ENCODE results near the gene DET1. TPM values are rescaled to one million over a fixed set of nuclear protein-coding genes. Genes with fewer than 3 reads are reported as not detected.

The DET1 gene
- total RNA-seq, 1 experiment from 2014 or later: 6.6 TPM

DNA sequence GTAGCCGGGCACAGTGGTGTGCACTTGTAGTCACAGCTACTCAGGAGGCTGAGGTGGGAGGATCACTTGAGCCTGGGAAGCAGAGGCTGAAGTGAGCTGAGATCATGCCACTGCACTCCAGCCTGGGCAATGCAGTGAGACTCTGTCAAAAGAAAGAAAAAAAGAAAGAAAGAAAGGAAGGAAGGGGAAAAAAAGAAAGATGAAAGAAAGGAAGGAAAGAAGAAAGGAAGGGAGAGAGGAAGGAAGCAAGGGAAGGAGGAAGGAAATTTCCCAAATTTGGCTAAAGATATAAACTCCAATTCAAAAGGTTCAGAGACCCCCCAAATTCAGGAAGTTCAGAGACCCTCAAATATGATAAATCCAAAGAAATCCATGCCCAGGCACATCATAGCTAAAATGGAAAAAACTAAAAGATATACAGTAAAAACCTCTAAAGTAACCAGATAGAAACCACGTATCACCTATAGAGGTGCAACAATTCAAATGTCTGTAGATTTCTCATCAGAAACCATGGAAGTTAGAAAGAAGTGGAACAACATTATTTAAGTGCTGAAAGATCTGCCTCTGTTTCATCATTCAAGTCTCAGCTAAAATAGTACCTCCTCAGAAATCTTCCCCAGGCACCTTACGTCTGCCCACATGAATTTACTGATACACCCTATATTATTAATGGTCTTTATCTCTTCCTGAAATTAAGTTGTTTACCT is 10.7 kb downstream of the DET1 start:
- Histone ChIP-seq H3K27ac (ENCODE audit: insufficient read length, low read depth, low read length) (no peak overlapping the region), H3K27me3 (ENCODE audit: insufficient read depth, low read length) (no peaks in the 10 kb centered on the region), H3T11ph (ENCODE audit: low read length) (no peak overlapping the region), H2BK5ac (ENCODE audit: insufficient read length, low read length) (no peak overlapping the region), H2AFZ (ENCODE audit: low read length) (no peak overlapping the region), H3K79me2 (ENCODE audit: insufficient read depth, low read length) (no peaks in the 10 kb centered on the region), H3K4me1 (ENCODE audit: insufficient read depth, low read length) (no peaks in the 10 kb centered on the region; the same call in 1 of the 2 replicates), H2BK120ac (ENCODE audit: low read depth, low read length, poor library complexity, severe bottlenecking) (no peak overlapping the region), H4K8ac (replicated peaks; ENCODE audit: insufficient read length, low read depth, low read length) (no peak overlapping the region), H3K4ac (ENCODE audit: low read depth, low read length) (no peak overlapping the region), H3K23ac (ENCODE audit: insufficient read length, low read depth, low read length) (no peak overlapping the region), H3K9ac (ENCODE audit: extremely low read depth, insufficient read length, low read length) (no peak overlapping the region), H2BK12ac (ENCODE audit: insufficient read length, low read depth, low read length) (no peak overlapping the region), H2BK20ac (ENCODE audit: low read depth, low read length, poor library complexity, severe bottlenecking) (no peak overlapping the region), H3K79me1 (ENCODE audit: insufficient read depth, low read depth, low read length, poor library complexity, severe bottlenecking) (no peaks in the 10 kb centered on the region), H3K23me2 (ENCODE audit: insufficient read length, low read depth, low read length, poor library complexity, severe bottlenecking) (no peaks in the 10 kb centered on the region), H4K20me1 (ENCODE audit: control insufficient read depth, insufficient read depth, insufficient read length) (no peaks in the 10 kb centered on the region), H2BK15ac (ENCODE audit: low read depth, low read length) (no peak overlapping the region), H3K56ac (ENCODE audit: insufficient read length, low read depth, low read length) (no peak overlapping the region), H4K91ac (ENCODE audit: insufficient read length, low read depth, low read length) (no peak overlapping the region), H4K5ac (ENCODE audit: insufficient read length, low read depth, low read length) (no peak overlapping the region), H2AK5ac (ENCODE audit: insufficient read length, low read length) (no peak overlapping the region), H3K18ac (ENCODE audit: insufficient read length, low read depth, low read length) (no peak overlapping the region), H3K4me2 (ENCODE audit: insufficient read depth, insufficient read length, low read length) (no peak overlapping the region), H3K9me3 (ENCODE audit: control insufficient read depth, low read depth, low read length) (no peaks in the 10 kb centered on the region), H3K14ac (ENCODE audit: insufficient read depth, low read length) (no peak overlapping the region)
- Mint-ChIP-seq H3K9me3 (peaks cover 0 to 3% of the 10 kb centered on the region in 2 experiments; a peak in 2 of 5 replicates), H3K27me3 (ENCODE audit: low read depth) (no peaks in the 10 kb centered on the region), H3K36me3 (ENCODE audit: insufficient read depth in 1 of 3, low read depth in 3 of 3) (peaks cover 7 to 27% (median 10%) of the 10 kb centered on the region in 3 experiments; a peak in 6 of 7 replicates), H3K27ac (no peak overlapping the region; a peak in 1 of 7 replicates), H3K4me1 (peaks cover 25% of the 10 kb centered on the region in 2 experiments), H3K4me3 (no peak overlapping the region)
- no peak for DNase-seq
- WGBS (ENCODE audit: extremely low coverage, insufficient read length, low lambda C conversion rate): no CpG with 5 or more reads among the region's 3 CpGs
- TF ChIP-seq CTCF (conservative IDR thresholded peaks at IDR 0.05): no peak

Measured in H9 (cell line).